HCT116 (cell line): ENCODE data around the gene ZNF519. TPM values are rescaled to one million over a fixed set of nuclear protein-coding genes. Genes with fewer than 3 reads are reported as not detected.
"Not testable (repeated sequence)": the region's sequence is repeated elsewhere in the genome, so short reads cannot be mapped to it uniquely, and the experiment has no call there.

Experiments used
- ATAC-seq: fragments of 200-7000 bp; cut with Tn5 transposase; 2 replicates; pipeline ENCODE4 v1.9.1; 2020; ENCODE audit warnings: mild to moderate bottlenecking, moderate library complexity
- BruUV-seq: library from RNA; stranded (reverse); fragments of 400-500 nt; replicated peaks from 2 replicates; lab custom pipeline; 2021; lab: Mats Ljungman, UMichigan
- CTCF ChIA-PET: fragments of 300-600 bp; sonication (Branson Sonifier 250); formaldehyde crosslinking; loops from one replicate; lab custom pipeline; 2021; ENCODE audit warnings: antibody characterized with exemption; lab: Charles Lee
- POLR2A ChIA-PET: fragments of 300-600, 350-600 bp; sonication (Branson Sonifier 250); formaldehyde crosslinking; loops from one replicate; lab custom pipeline; 2021; ENCODE audit warnings: antibody characterized with exemption; lab: Charles Lee
- RAD21 ChIA-PET, 2 experiments: fragments of 300-600 bp; sonication (Branson Sonifier 250); formaldehyde crosslinking; loops; one replicate each; lab custom pipeline; 2023; ENCODE audit warnings: low total read pairs in 2 of 2; ENCODE audit not compliant: uncharacterized antibody in 2 of 2, unreplicated experiment in 2 of 2, low non-redundant PET in 1 of 2; lab: Charles Lee
- DNase-seq: peaks from one replicate; pipeline ENCODE4 v3.0.0-alpha.2; 2010; ENCODE audit warnings: low read depth, low spot score
- H2AFZ ChIP-seq: fragments of 200-600 bp; shearing (Covaris generic), sonication (generic); 2 replicates; pipeline ENCODE4 v1.6.1; 2017; ENCODE audit warnings: low read depth, mixed run types, mixed read lengths, antibody characterized with exemption, low read length; ENCODE audit not compliant: poor library complexity, severe bottlenecking
- H3K27ac ChIP-seq: 2 replicates; pipeline ENCODE4 v1.5.1; 2012; ENCODE audit warnings: low read depth, low read length
- H3K27me3 ChIP-seq: fragments of 200-600 bp; sonication (generic); 2 replicates; pipeline ENCODE4 v1.6.1; 2016; ENCODE audit warnings: mixed run types, low read length, mixed read lengths; ENCODE audit not compliant: insufficient read depth
- H3K36me3 ChIP-seq, 2 experiments: fragments of 200-500 bp in 1 of 2; fragments of 200-600 bp in 1 of 2; sonication (Bioruptor generic) in 1 of 2; sonication (generic) in 1 of 2; 2 replicates each; pipeline versions ENCODE4 v1.5.1 to v1.6.1; 2014 to 2016; ENCODE audit warnings: low read length in 2 of 2, inconsistent platforms in 1 of 2, mixed read lengths in 1 of 2, mixed run types in 1 of 2; ENCODE audit not compliant: insufficient read depth in 2 of 2, control insufficient read depth in 1 of 2
- H3K4me1 ChIP-seq, 2 experiments: fragments of 200-600 bp in 1 of 2; sonication (generic) in 1 of 2; 2 replicates each; pipeline versions ENCODE4 v1.5.1 to v1.6.1; 2012 to 2017; ENCODE audit warnings: low read length in 2 of 2, inconsistent platforms in 1 of 2, mild to moderate bottlenecking in 1 of 2, mixed read lengths in 1 of 2, mixed run types in 1 of 2, moderate library complexity in 1 of 2; ENCODE audit not compliant: insufficient read depth in 2 of 2, control insufficient read depth in 1 of 2
- H3K4me2 ChIP-seq: fragments of 200-600 bp; sonication (generic); 2 replicates; pipeline ENCODE4 v1.6.1; 2017; ENCODE audit warnings: mixed run types, low read length, mixed read lengths
- H3K4me3 ChIP-seq, 2 experiments: fragments of 200-600 bp in 1 of 2; sonication (generic) in 1 of 2; replicated peaks in 1 of 2; 2 replicates each; pipeline ENCODE4 v1.5.1; 2011 to 2016; ENCODE audit warnings: low read length in 2 of 2, control low read depth in 1 of 2, low read depth in 1 of 2, mild to moderate bottlenecking in 1 of 2, mixed read lengths in 1 of 2, mixed run types in 1 of 2
- H3K79me2 ChIP-seq: fragments of 200-600 bp; sonication (generic); 2 replicates; pipeline ENCODE4 v1.6.1; 2017; ENCODE audit warnings: mild to moderate bottlenecking, mixed run types, low read length, moderate library complexity, mixed read lengths; ENCODE audit not compliant: insufficient read depth
- H3K9ac ChIP-seq: fragments of 200-600 bp; sonication (generic); 2 replicates; pipeline ENCODE4 v1.6.1; 2016; ENCODE audit warnings: low read length, mixed read lengths
- H3K9me2 ChIP-seq: fragments of 200-600 bp; sonication (generic), shearing (Covaris generic); 2 replicates; pipeline ENCODE4 v1.6.1; 2017; ENCODE audit warnings: mixed run types, mild to moderate bottlenecking, moderate library complexity; ENCODE audit not compliant: insufficient read depth
- H3K9me3 ChIP-seq, 2 experiments: fragments of 200-500 bp in 1 of 2; fragments of 200-600 bp in 1 of 2; sonication (Bioruptor generic) in 1 of 2; sonication (generic) in 1 of 2; 2 replicates each; pipeline ENCODE4 v1.6.1; 2014 to 2017; ENCODE audit warnings: low read length in 2 of 2, mixed read lengths in 2 of 2, inconsistent platforms in 1 of 2, low read depth in 1 of 2, mild to moderate bottlenecking in 1 of 2, mixed run types in 1 of 2, moderate library complexity in 1 of 2; ENCODE audit not compliant: control insufficient read depth in 1 of 2, insufficient read depth in 1 of 2
- H4K20me1 ChIP-seq: fragments of 200-600 bp; sonication (generic), shearing (Covaris generic); 2 replicates; pipeline ENCODE4 v1.6.1; 2017; ENCODE audit warnings: mixed run types, mild to moderate bottlenecking, moderate library complexity; ENCODE audit not compliant: insufficient read depth
- intact Hi-C: fragments of 100-400 bp; cut with micrococcal nuclease; formaldehyde crosslinking; loops from 2 replicates; pipeline ENCODE4 v1.10.0; 2022
- total RNA-seq: library from RNA; stranded (reverse); gene quantifications from one replicate; pipeline ENCODE4 v1.2.1, GENCODE V29; 2021; ENCODE audit not compliant: unreplicated experiment

The ZNF519 gene
- total RNA-seq, 1 experiment from 2014 or later = 6.5 TPM

- H3K9me2 ChIP-seq, POLR2A ChIA-PET, H3K4me1 ChIP-seq, RAD21 ChIA-PET, CTCF ChIA-PET, H2AFZ ChIP-seq, H4K20me1 ChIP-seq, H3K4me3 ChIP-seq, H3K27ac ChIP-seq, H3K9ac ChIP-seq, H3K36me3 ChIP-seq, H3K9me3 ChIP-seq, H3K4me2 ChIP-seq, H3K79me2 ChIP-seq, H3K27me3 ChIP-seq, intact Hi-C loops, DNase-seq, ATAC-seq, BruUV-seq: not testable (repeated sequence)
Observed at GRCh38 chr18:14172142-14173115, 40.2 kb upstream of the ZNF519 start.

GRCh38 chr18:14171301-14172141, 39.3 kb upstream of the ZNF519 start:
- H3K9ac ChIP-seq, DNase-seq, H3K4me1 ChIP-seq, H3K27me3 ChIP-seq, H3K9me2 ChIP-seq, BruUV-seq, H3K79me2 ChIP-seq, H3K4me3 ChIP-seq, H3K9me3 ChIP-seq, RAD21 ChIA-PET, ATAC-seq, H3K4me2 ChIP-seq, intact Hi-C loops, CTCF ChIA-PET, POLR2A ChIA-PET, H4K20me1 ChIP-seq, H2AFZ ChIP-seq, H3K36me3 ChIP-seq, H3K27ac ChIP-seq: not testable (repeated sequence)

DNA sequence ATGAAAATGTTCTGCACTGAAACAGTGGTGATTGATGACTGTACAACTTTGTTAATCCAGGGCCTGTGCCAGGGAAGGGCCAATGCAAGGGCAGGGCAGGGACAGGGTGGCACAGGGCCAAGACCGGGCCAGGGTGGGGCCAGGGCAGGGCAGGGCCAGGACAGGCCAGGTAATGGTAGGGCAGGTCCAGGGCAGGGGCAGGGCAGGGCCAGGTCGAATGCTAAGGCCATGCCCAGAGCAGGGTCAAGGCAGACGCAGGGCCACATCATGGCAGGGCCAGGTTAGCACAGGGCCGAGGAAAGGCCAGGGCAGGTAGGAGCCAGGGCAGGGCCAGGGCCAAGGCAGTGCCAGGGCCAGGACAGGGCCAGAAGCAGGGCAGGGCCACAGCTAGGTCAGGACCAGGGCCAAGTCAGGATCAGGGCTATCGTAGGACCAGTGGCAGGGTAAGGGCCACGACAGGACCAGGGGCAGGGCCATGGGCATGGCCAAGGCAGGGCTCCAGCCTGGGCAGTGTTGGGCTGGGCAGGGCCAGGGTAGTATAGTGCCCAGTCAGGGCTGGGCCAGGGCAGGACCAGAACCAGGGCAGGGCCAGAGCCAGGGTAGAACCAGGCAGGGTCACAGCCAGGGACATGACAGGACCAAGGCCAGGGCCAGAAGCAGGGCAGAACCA, 38.3 kb upstream of the ZNF519 start:
- H3K27ac ChIP-seq, BruUV-seq, POLR2A ChIA-PET, H3K4me1 ChIP-seq, intact Hi-C loops, H3K4me2 ChIP-seq, H3K36me3 ChIP-seq, DNase-seq, H4K20me1 ChIP-seq, H3K9me2 ChIP-seq, H3K27me3 ChIP-seq, H3K9ac ChIP-seq, H2AFZ ChIP-seq, H3K9me3 ChIP-seq, H3K4me3 ChIP-seq, H3K79me2 ChIP-seq, RAD21 ChIA-PET, CTCF ChIA-PET: not testable (repeated sequence)
- peak; percentile 51 for ATAC-seq

GRCh38 chr18:14162915-14163314, 30.7 kb upstream of the ZNF519 start:
- CTCF ChIA-PET, RAD21 ChIA-PET, H3K4me2 ChIP-seq, H3K9ac ChIP-seq, H3K79me2 ChIP-seq, POLR2A ChIA-PET, H2AFZ ChIP-seq, BruUV-seq, H3K36me3 ChIP-seq, H3K9me3 ChIP-seq, H3K4me1 ChIP-seq, H4K20me1 ChIP-seq, H3K4me3 ChIP-seq, DNase-seq, ATAC-seq, H3K27ac ChIP-seq, intact Hi-C loops, H3K9me2 ChIP-seq, H3K27me3 ChIP-seq: not testable (repeated sequence)
